GM18861 (cell line): ENCODE data around the gene SDR9C7.
"Not testable (repeated sequence)": the region's sequence is repeated elsewhere in the genome, so short reads cannot be mapped to it uniquely, and the experiment has no call there.

Experiments
- ATAC-seq: cut with Tn5 transposase; IDR thresholded peaks from one replicate; pipeline ENCODE4 v1.9.1; 2021; ENCODE audit not compliant: unreplicated experiment

The SDR9C7 gene

DNA sequence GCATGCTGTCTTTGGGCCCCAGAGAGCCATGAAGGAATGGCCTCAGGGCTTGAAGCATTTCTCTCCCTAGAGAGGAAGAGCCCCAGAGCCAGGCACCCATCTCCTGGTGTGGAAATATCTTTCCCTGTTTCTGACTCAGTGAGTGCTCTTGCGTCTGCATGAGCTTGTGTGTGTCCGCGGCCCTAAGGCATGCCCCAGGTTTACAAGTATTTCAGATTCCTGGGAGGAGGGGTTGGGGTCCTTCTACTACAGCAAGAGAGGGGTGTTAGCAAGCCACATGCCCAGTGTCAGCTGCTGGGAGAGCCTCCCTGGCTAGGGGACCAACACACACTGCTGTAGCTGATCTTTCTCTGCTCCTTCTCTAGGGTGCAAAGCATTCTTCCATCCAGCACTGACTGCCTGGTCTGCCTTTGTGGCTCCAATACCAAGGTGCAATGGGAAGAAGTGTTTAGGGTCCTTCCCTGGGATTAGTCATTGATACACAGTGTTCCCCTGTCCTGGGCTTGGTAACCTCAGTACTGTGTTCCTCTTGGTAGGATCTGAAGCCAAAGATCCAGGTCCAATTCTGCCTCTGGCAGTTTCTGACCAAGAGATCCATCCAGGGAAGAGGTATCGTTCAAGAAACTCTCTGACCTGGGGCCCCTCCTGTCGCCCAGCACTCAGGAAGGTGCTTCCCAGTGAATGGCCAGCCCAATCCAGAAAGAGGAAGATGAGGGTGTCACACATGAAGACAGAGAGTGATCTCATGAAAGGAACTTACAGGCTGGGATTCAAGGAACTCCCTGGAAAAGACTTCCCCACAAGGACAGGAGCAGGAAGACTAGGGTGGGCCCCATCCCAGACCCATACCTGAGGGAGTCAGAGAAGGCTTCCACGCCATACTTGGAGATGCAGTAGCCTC is 20.1 kb upstream of the SDR9C7 start:
- ATAC-seq = no peak

DNA sequence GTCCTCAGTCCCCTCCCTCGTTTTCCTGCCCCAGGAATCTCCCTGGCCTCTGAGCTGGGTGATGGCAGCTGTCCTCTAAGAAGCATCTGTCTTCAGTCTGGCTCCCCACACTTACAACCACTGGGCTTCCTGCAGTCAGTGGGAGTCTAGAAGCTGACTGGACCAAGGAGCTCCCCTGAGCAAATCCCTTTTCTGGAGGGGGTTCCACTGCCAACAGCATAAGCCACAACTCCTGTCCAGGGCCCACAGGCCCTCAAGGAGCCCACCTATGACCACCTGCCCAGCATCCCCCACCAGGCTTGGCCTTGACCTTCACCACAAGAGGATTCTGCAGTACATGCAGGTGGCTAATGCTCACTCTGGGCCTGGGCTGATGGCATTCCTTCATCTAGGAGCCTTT is 19.1 kb upstream of the SDR9C7 start:
- ATAC-seq = no peak

- no peak for ATAC-seq
These were observed 17.6 kb upstream of the SDR9C7 start for GRCh38 chr12:56951582-56952339.

GRCh38 chr12:56948881-56949280 is 14.7 kb upstream of the SDR9C7 start:
- no peak for ATAC-seq

- ATAC-seq = no peak
These were observed 14.2 kb upstream of the SDR9C7 start for GRCh38 chr12:56948457-56948777.

GRCh38 chr12:56947633-56948456 is 13.6 kb upstream of the SDR9C7 start:
- no peak for ATAC-seq

DNA sequence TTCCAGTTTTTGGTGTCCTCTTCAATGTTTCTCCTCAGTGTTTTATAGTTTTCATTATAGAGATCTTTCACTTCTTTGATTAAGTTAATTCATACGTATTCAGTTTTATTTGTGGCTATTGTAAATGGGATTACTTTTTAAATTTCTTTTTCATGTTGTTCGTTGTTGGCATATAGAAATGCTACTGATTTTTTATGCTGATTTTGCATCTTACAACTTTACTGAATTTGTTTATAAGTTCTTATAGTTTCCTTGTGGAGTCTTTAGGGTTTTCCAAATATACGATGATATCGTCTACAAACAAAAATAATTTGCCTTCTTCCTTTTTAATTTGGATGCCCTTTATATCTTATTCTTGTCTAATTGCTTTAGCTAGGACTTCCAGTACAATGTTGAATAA is 9.7 kb upstream of the SDR9C7 start:
- ATAC-seq = no peak

DNA sequence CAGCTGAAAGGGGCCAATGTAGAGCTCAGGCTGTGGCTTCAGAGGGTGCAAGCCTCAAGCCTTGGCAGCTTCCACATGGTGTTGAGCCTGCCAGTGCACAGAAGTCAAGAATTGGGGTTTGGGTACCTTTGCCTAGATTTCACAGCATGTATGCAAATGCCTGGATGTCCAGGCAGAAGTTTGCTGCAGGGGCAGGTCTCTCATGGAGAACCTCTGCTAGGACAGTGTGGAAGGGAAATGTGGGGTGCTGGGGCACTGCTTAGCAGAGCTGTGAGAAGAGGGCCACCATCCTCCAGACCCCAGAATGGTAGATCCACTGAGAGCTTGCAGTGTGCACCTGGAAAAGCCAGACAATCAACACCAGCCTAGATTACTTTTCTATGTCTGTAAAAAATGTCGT is 9.2 kb upstream of the SDR9C7 start:
- ATAC-seq = not testable (repeated sequence)

DNA sequence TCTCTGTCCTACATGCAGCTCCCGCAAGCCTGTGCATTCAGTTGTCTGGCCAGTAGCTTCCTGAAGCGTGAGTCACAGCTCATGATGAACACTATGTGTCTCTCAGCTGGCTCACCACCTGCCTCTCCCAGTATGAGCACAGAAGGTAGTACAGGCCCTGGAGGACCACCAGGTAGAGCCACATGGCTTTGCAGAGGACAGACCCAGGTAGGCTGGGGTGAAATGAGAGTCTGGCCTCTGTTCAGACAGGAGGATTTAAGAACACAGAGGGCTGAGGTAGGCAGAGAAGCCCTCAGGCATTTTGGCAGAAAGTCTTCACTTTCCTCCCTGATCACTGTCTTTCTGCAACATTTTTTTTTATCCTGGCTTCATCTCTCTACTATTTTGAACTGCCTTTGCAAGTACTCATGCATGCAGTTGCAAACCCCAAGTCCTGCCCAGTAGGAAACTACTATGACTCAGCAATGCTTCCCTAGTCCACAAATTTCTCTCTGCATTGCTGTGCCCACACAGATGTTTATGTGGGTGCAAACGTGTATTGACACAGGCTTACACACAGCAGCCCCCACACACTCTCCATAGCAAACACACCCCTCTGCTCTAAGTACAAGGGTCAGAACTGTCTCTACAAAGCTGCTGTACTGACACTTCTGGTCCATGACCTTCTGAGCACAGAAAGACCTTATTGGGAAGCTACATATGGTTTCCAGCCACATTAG is 7.2 kb upstream of the SDR9C7 start:
- no peak for ATAC-seq

- not testable (repeated sequence) for ATAC-seq
These were observed 6.7 kb upstream of the SDR9C7 start for GRCh38 chr12:56940942-56941298.

- no peak for ATAC-seq
These were observed 1.5 kb upstream of the SDR9C7 start for GRCh38 chr12:56935752-56936151.

- no peak for ATAC-seq
These were observed 949 bp upstream of the SDR9C7 start for GRCh38 chr12:56935157-56935556.

- no peak for ATAC-seq
These were observed 1.3 kb downstream of the SDR9C7 start for GRCh38 chr12:56932867-56933266.

DNA sequence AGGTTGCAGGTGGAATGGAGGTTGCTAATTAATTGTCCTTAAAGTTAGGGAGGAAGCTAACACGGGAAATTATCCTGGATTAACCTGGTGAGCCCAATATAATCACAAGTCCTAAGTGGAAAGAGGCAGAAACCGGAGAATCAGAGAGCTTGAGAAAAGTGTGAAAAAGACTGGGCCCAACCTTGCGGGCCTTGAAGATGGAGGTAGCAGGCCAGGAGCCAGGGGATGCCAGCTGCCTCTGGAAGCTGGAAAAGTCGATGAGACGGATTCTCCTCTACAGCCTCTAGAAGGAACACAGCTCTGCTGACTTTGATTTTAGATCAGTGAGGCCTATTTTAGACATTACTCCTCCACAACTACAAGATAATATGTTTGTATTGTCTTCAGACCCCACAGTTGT is 2.1 kb downstream of the SDR9C7 start:
- ATAC-seq = no peak

DNA sequence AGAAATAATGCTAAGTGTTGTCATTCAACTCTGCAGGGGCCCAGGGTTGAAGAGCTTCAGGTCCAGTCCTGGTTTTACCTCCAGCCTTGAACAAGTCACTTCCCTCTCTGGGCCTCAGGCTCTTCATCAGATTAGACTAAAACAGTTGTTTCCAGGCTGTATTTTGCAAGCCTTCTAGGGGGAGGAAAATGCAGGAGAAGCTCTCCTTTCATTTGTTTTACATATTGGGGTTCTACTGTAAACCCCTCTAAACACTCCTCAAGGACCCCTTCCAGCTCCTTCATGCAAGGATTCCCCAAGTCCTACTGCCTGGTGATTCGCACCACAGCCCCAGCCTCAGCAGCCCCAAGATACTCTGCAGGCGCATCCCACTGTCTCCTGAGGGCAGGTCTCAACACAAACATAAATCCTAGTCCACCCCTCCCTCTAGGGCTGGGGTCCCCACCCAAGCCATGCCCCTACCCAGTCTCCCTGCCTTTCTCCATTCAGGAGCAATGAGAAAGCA is 2.7 kb downstream of the SDR9C7 start:
- no peak for ATAC-seq

DNA sequence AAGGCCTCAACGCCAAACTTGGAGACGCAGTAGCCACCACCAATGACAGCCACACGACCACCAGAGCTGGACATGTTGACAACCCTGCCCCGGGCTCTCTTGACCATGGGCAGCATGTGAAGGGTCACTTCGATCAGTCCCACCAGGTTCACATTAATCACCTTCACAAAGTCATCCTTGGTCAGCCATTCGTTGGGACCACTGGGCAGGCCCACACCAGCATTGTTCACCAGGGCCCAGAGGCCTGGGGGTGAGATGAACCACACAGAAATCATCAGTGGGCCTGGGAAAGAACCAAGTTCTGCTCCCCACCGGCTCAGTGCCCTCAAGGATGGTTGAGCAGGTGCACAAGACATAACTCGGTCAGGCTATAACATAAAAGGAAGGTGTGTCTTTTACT is 4.0 kb downstream of the SDR9C7 start:
- no peak for ATAC-seq

DNA sequence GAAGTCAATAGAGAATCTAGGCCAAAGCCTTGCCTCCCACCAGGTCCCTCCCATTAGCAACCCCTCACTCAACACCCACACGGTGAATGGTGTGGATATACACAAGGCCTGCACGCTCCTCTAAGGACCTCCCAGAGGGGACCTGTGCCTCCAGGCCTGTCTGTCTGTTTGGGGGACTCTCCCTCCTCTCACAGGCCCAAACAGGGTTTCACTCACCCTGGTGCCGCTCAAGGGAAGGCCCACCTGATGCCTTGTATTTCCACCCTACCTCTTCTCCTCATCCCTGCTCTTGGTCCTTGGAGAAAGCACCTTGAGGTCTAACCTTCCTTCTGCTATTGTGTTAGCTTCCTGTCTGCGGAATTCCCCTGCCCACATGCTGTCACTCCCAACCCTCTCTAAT is 4.4 kb downstream of the SDR9C7 start:
- ATAC-seq = no peak

GRCh38 chr12:56928262-56928661 is 5.9 kb downstream of the SDR9C7 start:
- ATAC-seq = no peak

DNA sequence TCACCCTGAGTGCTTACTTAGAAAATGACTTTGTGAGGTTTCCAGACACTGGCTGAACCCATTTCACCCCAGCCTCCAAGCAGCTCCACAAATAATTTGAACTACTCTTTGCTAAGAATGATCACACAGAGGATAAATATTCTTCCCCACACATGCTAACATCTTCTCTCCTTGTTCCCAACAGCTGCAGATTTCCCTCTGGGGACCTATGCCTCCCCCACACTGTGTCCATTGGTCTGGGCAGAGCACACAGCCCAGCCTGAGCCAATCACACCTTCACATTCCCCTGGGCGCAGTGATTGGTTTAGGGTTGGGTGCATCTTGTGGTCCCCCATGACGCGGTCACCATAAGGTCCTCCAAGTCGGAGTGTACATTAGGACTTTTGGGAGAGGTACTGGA is 6.9 kb downstream of the SDR9C7 start:
- no peak for ATAC-seq

- ATAC-seq = no peak
These were observed 12.2 kb downstream of the SDR9C7 start for GRCh38 chr12:56922031-56922430.

- ATAC-seq = no peak
These were observed 12.9 kb downstream of the SDR9C7 start for GRCh38 chr12:56921346-56921745.
